ENCODE data around the gene TMEM238L. TPM values are rescaled to one million over a fixed set of nuclear protein-coding genes. Genes with fewer than 3 reads are reported as not detected.
A peak's percentile ranks its signal among the peaks of the same experiment; 100 is the strongest.

Gene TMEM238L
- total and polyA plus RNA-seq, 9 of the 15 experiments (the other 6 are each of a cell fraction or from before 2014, with no cell fraction given) = not detected

- TF ChIP-seq SMARCA5 (IDR thresholded peaks at IDR 0.05) (0 out of 2 replicates have a peak, but pooled peaks have one; percentile 47), FOXP1 (CRISPR knock-in tag; IDR thresholded peaks at IDR 0.05) (no peak), ELF2 (CRISPR knock-in tag; IDR thresholded peaks at IDR 0.05) (no peak), MCM3 (IDR thresholded peaks at IDR 0.05) (no peak), LARP7 (IDR thresholded peaks at IDR 0.05) (no peak), CHD1 (IDR thresholded peaks at IDR 0.05; ENCODE audit: low read length) (no peak), KDM1A (IDR thresholded peaks at IDR 0.05) (0 out of 4 replicates have a peak, but pooled peaks of 1 of the 2 experiments have one; percentile 27), ZNF445 (CRISPR knock-in tag; IDR thresholded peaks at IDR 0.05; ENCODE audit: low read depth) (no peak), YBX1 (IDR thresholded peaks at IDR 0.05) (no peak), BRF1 (IDR thresholded peaks at IDR 0.05; ENCODE audit: borderline replicate concordance, extremely low read depth, insufficient read length) (no peak), NR2C2 (CRISPR knock-in tag; IDR thresholded peaks at IDR 0.05) (no peak), NR2C2 (tag; IDR thresholded peaks at IDR 0.05) (peak; percentile 45; the same call in 1 of the 2 replicates), ZNF354B (CRISPR knock-in tag; IDR thresholded peaks at IDR 0.05) (no peak), HINFP (tag; conservative IDR thresholded peaks at IDR 0.05; ENCODE audit: low read depth) (no peak)
Measured at GRCh38 chr17:10807704-10808128, 3.8 kb upstream of the TMEM238L start (continued).

Data from K562 (cell line).